Hematopoietic multipotent progenitor cell treated with erythropoietin and hydrocortisone succinate and interleukin-3 and kit ligand, for 15 days (in vitro differentiated cells): ENCODE data around the gene ATP8B4.

Source experiments
- DNase-seq: peaks from one replicate; pipeline ENCODE4 v3.0.0-alpha.2; 2015; ENCODE audit warnings: low spot score

Gene ATP8B4

DNA sequence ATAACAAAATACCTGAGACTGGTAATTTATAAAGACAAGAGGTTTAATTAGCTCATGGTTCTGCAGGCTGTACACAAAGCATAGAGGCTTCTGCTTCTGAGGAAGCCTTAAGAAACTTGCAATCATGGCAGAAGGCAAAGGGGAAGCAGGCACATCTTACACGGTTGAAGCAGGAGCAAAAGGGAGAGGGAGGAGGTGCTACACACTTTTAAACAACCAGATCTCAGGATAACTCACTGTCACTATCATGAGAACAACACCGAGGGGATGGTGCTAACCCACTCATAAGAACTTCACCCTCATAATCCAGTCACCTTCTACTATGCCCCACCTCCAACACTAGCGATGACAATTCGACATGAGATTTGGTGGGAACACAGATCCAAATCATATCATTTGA, 54.4 kb downstream of the ATP8B4 start:
- DNase-seq, result no peak

DNA sequence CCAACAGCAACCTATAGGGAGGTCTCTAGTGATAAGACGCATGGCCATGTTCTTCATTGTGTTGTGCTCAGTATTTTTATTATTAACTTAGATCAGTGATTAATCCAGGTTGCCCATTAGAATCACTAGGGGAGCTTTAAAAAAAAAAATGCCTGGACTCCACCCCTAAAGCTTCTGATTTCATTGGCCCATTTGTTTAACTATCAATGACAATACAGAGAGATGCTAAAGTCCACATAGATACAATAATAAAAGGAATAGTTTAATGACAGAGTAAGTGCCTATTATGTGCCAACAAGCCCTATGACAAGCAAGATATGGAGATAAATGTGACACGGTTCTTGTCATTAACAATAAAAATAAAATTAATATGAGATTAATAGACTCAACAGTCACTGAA, 55.8 kb downstream of the ATP8B4 start:
- no peak for DNase-seq

DNA sequence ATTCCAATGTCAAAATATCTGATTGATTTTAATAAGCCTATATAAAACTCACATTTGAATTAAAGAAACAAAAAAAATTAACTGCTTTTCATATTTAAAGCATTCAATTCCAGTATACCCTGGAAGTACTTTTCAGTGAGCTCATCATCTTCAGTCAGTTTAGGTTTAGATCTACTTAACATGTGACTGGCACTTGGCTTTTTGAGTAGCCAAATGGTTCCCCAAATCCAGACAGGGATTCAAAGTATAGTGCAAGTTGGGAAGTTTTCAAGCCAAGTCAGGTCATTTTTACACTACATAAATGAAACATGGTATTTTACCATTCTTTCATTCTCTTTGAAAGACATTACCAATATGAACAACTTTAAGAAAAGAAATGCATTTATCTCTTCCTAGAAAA, 57.5 kb downstream of the ATP8B4 start:
- DNase-seq, result no peak

DNA sequence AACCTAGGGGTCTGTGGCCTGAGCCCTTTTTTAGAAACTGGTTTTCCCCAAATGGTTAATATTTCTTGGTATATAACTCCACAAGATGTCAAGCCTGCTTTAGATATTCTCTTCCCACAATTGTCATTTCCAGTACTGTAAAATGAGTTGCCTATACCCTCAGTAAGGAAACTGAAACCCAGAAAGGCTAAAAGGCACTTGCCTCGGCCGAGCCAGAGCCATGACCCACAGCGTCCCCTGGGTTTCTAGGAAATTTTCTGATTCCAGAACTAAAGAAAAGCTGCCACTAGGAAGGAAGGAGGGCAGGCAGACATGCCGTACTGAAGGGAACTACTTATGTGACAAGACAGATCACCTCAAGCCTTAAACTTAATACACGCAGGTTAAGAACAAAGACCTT, 59.1 kb downstream of the ATP8B4 start:
- DNase-seq, result no peak

GRCh38 chr15:50059203-50059772, 59.7 kb downstream of the ATP8B4 start:
- DNase-seq, result no peak

DNA sequence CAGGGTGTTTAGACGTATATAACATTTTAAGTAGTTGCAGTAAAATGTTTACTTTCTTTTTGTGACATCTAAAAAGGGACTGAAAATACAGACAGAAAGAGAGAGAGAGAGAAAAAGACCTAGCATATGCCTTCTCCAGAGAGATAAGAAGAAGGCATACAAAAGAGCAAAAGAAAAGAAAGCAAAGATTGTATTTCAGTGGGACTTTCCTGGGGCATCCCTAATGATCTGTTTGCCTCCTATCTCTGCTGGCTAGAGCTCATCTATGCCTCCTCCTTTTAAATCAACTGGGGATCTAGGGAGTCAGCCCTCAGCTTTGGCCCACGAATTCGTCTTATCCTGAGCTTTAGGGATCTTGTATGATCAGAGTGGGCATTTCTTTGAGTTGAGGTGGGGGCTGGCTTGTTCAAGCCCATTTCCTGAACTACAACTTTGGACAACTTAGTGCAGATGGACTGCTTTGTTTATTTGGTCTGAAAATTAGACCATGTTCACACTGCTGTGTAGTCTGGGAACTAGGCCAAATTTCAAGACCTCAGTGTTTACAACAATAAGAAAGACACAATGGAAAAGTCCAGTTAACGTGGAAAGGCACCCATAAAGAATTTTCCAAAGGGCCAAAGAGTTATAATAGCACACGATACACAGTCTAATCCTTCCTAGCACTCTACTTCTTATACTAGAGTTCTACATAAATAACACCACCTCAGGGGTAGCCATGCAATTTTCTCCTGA, 61.0 kb downstream of the ATP8B4 start:
- no peak for DNase-seq

- no peak for DNase-seq
These were observed 61.8 kb downstream of the ATP8B4 start for GRCh38 chr15:50057196-50057595.

- no peak for DNase-seq
These were observed 63.3 kb downstream of the ATP8B4 start for GRCh38 chr15:50055750-50056157.

DNA sequence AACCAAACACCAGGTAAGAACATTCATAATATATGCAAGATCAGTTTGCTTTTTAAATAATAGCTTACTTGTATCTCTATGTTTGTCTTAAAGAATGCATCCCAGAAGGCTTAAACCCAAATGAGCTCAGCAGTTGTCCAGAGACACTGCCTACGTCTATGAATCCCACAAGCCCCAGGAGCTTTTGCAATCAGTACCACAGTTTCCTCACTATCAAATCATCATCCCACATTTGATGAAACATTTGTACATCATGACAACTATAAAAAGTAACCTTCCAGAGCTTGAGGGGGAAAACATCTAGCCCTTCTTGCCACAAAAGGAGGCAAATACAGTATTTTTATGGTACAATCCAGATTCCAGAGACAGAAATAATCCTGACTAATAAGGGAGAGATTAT, 63.7 kb downstream of the ATP8B4 start:
- no peak for DNase-seq

DNA sequence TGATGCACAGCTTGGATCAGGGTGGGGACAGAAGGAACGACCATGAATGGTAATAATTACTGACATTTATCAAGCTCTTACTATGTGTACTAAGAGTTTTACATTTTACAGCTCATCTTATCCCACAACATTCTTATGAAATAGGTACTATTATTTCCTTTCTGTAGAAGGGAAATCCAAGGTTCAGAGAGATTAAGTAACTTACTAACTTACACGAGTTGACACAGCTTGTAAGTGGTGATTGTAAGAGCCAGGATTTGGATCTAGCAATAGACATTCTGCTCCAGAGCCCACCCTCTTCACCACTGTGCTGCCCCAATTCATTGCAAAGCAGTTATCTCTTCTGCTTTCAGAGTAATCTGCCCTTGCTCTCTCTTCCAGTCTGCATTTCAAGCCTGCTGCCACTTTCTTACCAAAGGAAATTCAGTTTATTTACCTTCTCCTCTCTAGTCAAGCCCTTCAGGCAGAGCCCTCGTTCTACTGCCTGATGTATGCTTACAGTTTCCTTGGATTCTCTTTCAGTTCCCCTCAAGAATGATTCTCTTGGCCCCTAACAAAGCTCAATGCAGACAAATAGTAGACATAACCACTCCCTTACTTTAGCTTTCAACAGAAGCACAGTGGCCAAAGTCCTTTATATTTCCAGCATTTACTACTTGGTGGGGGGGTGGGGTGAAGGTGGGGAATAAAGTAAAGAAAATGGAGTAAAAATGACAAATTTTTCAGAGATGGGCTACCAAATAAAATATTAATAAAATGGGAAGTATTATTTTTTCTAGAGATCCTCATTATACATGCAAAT, 65.8 kb downstream of the ATP8B4 start:
- no peak for DNase-seq

GRCh38 chr15:50051811-50052419, 67.1 kb downstream of the ATP8B4 start:
- DNase-seq, result peak; percentile 4

- DNase-seq, result no peak
These were observed 67.9 kb downstream of the ATP8B4 start for GRCh38 chr15:50050986-50051743.

- DNase-seq, result no peak
These were observed 69.2 kb downstream of the ATP8B4 start for GRCh38 chr15:50049871-50050270.

- no peak for DNase-seq
These were observed 72.2 kb downstream of the ATP8B4 start for GRCh38 chr15:50046867-50047266.

GRCh38 chr15:50046159-50046558, 72.9 kb downstream of the ATP8B4 start:
- DNase-seq, result no peak

GRCh38 chr15:50044904-50045303, 74.1 kb downstream of the ATP8B4 start:
- DNase-seq, result no peak

DNA sequence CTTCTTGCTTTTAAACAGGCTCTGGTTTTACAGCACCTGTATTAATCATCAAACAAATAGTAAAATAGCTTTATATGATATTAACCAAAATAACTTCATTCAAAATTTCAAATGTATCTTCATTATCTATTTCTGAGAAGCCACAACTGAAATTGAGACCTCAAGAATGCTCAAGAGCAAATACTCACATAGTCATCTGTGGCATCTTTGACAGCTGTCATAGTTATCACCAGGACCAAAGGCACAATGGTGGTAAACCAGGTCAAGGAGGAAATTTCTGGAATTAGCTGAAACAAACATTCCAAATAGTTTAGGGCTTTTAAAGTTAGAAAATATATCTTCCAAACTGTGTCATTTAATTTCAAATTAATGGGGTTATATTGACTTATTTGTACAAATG, 74.6 kb downstream of the ATP8B4 start:
- no peak for DNase-seq

- DNase-seq, result no peak
These were observed 76.3 kb downstream of the ATP8B4 start for GRCh38 chr15:50042775-50043174.

GRCh38 chr15:50030456-50030855, 88.6 kb downstream of the ATP8B4 start:
- DNase-seq, result no peak

GRCh38 chr15:50028326-50028725, 90.7 kb downstream of the ATP8B4 start:
- no peak for DNase-seq

DNA sequence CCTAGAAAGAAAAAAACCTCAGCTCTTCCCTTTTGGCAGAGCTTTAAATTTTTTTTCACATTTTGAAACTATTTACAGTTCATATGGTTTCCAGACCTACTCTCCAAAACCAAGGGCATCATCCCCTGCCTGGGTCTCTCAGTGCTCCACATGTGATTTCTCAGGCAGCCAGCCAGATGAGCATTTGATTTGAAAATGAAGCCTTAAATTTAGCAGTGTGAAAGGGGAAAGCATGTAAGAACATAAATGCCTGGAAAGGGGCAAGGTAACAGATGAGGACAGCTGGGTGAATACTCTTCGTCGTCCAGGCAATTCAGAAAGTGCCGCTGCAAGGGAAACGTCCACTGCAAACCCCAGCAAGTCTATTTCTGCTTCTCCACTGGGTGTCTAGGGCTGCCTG, 94.8 kb downstream of the ATP8B4 start:
- DNase-seq, result no peak

DNA sequence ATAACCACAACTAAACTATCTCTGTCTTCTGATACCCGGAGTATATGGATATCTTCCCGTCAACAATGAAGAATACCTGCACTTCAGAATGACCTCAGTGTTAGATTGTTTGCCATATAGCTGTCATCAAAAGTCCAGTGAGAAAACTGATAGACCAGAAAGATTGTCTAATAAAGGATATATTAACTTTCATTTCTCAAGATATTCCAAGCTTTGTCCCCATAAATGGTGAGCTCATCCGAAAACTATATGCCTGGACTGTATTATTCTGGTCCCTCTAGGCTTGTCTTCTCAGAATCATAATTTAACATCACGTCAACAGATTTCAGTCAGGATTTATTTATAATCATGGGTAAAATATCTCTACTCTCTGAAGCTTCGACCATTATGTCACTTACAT, 100.5 kb downstream of the ATP8B4 start:
- no peak for DNase-seq
